HG03103 (cell line): Measurements from ENCODE around the gene CA12.
"Not testable (repeated sequence)": the region's sequence is repeated elsewhere in the genome, so short reads cannot be mapped to it uniquely, and the experiment has no call there.

Source experiments
- ATAC-seq: cut with Tn5 transposase; IDR thresholded peaks from one replicate; pipeline ENCODE4 v1.9.1; 2021; ENCODE audit warnings: low read depth; ENCODE audit not compliant: unreplicated experiment

Gene CA12

GRCh38 chr15:63360170-63360569 lies 21.5 kb downstream of the CA12 start:
- no peak for ATAC-seq

- no peak for ATAC-seq
Observed at GRCh38 chr15:63358241-63359029, 23.2 kb downstream of the CA12 start.

- no peak for ATAC-seq
Observed at GRCh38 chr15:63357731-63358130, 23.9 kb downstream of the CA12 start.

GRCh38 chr15:63357061-63357460 lies 24.6 kb downstream of the CA12 start:
- no peak for ATAC-seq

DNA sequence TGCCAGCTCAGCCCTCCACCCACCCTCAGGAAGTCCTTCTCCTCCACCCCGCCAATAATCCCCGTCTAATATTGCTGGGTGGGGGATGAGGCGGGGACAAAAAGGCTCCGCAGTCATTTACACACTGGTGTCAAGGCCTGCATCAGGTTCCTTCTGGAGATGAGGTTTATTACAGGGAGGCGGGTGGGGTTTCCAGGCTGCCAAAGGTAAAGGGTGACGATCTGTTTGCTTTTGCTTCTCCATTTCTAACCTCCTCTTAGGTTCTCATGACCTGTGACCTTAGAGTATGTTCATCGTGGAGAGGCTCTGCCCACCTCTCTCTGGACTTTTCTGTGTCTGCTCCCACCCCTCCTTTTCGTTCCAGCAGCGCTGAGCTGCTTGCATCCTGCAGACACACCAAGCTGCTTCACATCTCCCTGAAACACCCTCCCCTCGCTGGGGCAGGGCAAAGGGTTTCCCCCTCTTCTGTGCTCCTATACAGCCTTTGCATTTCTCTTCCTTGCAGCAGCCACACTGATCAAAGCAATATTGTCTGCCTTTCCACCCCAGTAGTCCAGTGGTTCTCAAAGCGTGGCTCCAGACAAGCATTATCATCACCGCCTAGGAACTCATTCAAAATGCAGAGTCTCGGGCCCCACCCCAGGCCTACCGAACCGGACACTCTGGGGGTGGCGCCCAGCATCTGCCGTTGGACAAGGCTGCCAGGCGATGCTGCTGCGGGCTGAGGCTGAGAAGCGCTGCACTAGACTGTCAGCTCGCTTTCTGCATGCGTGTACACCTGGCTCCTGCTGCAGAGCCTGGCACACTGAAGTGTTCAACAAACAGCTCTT lies 26.6 kb downstream of the CA12 start:
- ATAC-seq, result no peak

- no peak for ATAC-seq
Observed at GRCh38 chr15:63353887-63354286, 27.8 kb downstream of the CA12 start.

GRCh38 chr15:63353261-63353660 lies 28.4 kb downstream of the CA12 start:
- ATAC-seq, result no peak

DNA sequence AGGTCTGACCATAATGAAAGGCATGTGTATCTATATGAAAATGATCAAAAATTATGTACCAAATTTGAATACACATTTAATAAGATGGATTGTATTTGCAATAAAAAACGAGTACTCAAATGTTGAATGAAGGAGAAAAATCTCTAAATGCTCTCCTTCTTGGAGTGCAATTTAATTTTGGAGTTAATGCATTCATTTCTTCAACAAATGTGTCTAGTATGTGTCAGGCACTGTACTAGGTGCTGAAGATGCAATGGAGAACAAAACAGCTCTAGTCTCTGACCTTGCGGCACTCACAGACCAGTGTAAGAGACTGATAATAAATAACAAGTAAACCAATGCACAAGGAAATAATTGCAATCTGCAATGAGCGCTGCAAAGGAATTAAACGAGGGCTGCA lies 28.8 kb downstream of the CA12 start:
- ATAC-seq, result no peak

DNA sequence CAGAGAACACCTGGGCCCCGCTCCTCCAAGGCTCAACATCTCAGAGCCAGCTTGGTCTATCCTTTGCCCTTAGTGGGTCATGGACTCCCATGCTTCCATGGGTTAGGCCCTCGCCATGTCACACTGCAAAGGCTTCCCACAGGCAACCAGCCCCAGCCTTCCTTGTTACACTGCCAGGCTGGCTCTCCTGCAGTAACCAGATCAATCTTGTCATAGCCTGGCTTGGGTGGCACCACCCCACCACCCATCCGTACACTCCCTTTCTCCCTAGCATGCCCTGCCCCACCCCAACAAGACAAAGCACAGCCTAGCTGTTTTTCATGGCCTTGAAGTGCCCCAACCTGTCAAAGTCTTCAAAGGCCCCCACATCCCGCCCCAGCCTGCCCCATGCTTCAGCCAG lies 30.5 kb downstream of the CA12 start:
- no peak for ATAC-seq

DNA sequence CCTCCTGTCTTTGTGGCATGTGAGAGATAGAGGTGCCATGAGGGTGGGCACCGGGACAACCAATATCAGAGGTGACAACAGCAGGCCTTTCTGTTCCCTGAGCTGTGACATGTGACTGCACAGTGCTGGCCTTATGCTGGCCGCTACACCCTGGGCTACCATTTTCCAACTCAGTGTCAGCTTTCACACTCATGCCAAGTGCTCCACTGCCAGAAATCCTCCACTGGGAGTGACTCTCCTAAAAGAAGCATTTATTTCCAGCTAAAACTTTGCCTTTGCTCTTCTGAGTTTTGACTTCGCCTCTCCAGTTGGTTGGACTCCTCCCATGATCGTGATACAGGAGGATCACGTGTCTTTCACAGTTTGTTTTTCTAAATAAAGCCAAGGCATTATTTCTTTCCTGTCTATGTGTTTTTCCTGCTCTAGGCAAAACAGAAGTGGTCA lies 31.4 kb downstream of the CA12 start:
- no peak for ATAC-seq

GRCh38 chr15:63349621-63350020 lies 32.0 kb downstream of the CA12 start:
- no peak for ATAC-seq

DNA sequence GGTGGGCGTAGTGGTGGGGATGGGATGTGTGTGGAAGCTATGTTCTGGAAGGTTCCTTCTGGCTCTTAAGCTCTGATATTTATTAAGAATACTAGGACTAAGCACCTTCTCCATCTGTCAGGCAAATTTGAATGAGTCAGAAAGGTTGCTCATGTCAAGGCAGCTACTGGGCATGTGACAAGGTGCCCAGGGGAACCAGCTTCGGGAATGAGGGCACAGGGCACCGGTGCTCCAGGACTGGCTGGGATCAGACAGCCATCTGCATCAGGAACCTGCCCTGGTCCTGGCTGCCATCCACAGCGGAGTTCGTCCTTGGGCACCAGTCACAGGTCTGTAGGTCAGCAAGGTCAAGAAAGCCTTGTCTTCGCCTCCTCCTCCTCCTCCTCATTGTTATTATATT lies 32.5 kb downstream of the CA12 start:
- ATAC-seq, result no peak

DNA sequence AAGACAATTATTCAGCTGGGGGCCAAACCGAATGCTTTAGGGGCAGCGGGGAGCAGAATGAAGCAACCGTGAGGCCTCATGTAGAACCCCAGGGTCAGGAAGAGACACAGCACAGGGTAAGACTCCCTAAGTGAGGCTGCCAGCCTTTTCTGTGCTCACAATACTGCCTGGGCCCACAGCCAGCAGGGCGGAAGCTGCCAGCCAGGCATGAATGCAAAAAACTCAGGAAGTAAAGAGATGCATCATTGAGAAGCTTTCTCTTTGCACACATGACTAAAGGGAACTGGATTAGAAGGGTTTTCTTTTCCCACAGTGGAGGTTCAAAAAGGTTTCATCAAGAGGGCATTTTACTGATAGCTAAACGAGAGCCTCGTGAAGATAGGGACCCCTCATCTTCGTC lies 33.3 kb downstream of the CA12 start:
- no peak for ATAC-seq

- no peak for ATAC-seq
Observed at GRCh38 chr15:63347074-63347857, 34.4 kb downstream of the CA12 start.

DNA sequence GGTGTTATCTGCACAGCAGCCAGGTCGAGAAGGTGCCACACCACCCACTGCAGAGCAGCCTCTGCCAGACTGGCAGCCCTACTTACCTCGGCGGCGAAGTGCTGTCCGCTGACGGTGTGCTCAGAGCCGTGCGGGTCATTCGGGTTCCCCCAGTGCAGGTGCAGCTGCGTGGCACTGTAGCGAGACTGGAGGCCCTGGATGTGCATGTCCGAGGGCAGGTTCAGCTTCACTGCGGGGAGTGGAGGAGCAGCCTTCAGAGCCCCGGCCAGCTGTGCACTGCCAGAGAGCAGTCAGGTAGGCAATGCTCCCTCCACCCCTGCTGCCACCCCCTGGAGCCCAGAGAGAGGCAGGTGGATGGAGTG lies 36.3 kb downstream of the CA12 start:
- ATAC-seq, result no peak

DNA sequence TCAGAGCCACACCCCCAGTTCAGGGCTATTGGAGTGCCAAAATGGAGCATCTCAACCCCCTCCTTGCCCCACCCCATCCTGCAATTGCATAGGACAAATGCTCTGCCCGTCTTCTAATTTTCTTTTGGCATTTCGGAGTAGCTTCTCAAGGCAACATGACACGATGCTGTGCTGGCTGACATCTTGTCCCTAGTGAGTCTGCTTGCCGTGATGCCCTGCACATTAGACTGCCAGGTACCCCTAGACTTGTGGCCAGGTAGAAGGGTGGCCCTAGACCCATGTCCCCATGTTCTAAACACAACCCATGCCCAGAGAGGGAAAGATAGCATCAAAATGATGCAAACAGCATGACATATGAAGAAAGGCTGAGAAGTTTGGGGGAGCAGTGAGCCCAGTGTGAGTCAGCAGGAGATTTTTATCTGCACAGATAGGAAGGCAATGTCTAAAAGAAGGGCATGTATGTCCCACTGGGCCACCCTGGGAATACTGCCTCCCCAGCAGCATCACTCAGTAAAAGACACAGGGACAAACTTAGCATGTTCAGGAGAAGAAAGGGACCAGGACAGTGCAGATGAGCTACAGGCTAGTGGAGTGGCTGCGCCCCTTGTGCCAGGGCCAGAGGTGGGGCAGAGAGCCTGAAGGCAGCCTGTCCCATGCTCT lies 36.8 kb downstream of the CA12 start:
- ATAC-seq, result no peak

DNA sequence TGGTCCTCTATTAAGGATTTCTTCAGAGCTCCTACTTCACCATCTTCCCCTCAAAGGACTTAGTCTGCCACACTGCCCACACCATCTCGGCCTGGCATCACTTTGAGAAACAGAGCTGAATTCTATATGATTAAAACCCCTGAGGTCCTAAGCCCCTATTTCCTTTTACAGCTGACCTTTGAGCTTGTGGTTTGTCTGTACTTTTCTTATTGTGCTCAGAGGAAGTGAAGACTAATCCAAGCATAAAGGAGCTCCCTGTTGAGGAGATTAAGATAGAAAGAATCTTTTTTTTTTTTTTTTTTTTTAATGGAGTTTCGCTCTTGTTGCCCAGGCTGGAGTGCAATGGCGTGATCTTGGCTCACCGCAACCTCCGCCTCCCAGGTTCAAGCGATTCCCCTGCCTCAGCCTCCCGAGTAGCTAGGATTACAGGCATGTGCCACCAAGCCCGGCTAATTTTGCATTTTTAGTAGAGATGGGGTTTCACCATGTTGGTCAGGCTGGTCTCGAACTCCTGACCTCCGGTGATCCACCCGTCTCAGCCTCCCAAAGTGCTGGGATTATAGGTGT lies 38.6 kb downstream of the CA12 start:
- not testable (repeated sequence) for ATAC-seq

- ATAC-seq, result no peak
Observed at GRCh38 chr15:63341898-63342297, 39.7 kb downstream of the CA12 start.

GRCh38 chr15:63340878-63341277 lies 40.8 kb downstream of the CA12 start:
- no peak for ATAC-seq

DNA sequence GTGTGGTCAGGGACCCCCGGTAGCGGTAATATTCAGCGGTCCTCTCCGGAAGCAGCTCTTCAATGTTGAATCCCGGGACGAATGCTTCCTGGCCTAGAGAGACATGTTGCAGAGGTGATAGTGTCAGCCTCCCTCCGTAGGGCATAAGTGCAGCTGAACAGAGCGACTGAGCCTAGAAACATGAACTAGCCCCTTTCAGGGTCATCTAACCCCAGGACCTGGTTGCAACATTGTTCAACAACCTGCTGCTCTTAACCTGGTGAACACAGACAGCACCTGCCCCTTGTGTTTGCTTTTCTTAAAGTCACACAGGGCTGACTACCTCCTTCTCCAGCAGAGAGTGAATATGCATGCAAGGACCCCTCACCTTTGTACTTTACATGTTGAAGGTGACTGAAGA lies 41.3 kb downstream of the CA12 start:
- no peak for ATAC-seq
